HUES48 (cell line): ENCODE data around the gene WWTR1.

ENCODE experiments used
- H3K27ac ChIP-seq: one replicate; pipeline ENCODE4 v1.7.0; 2013; ENCODE audit warnings: low read depth, low read length, inconsistent platforms
- H3K27me3 ChIP-seq: 2 replicates; pipeline ENCODE4 v1.6.1; 2013; ENCODE audit warnings: mild to moderate bottlenecking, low read length; ENCODE audit not compliant: control insufficient read depth, insufficient read depth
- H3K36me3 ChIP-seq: 2 replicates; pipeline ENCODE4 v1.6.1; 2013; ENCODE audit warnings: low read length; ENCODE audit not compliant: control insufficient read depth, insufficient read depth
- H3K4me1 ChIP-seq: 2 replicates; pipeline ENCODE4 v1.6.1; 2013; ENCODE audit warnings: mild to moderate bottlenecking, low read length; ENCODE audit not compliant: control insufficient read depth, insufficient read depth
- H3K4me3 ChIP-seq: 2 replicates; pipeline ENCODE4 v1.5.1; 2013; ENCODE audit warnings: mild to moderate bottlenecking, low read depth, low read length
- H3K9ac ChIP-seq: 2 replicates; pipeline ENCODE4 v1.6.1; 2013; ENCODE audit warnings: mild to moderate bottlenecking, low read depth, low read length, moderate library complexity
- H3K9me3 ChIP-seq: 2 replicates; pipeline ENCODE4 v1.6.1; 2013; ENCODE audit warnings: low read length; ENCODE audit not compliant: control insufficient read depth, insufficient read depth

The WWTR1 gene

DNA sequence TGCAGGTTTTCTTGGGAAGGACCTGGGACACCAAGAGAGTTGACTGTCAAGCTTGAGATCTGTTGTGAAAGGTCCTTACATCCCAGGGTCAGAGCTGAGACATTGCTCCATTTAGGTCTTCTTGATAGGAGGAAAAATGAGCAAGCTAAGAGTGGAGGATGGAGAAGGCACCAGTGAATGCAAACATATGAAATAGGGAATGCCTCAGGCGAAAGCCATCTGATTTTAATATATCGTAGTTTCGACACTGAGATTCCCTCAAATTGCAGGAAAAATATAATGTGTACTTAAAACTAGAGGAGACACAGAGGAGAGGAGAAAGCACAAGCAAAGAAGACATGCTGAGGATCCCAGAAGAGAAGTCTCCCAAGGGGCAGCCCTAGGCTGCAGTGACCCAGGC is 97.8 kb downstream of the WWTR1 start:
- no peak overlapping the region for H3K27ac ChIP-seq
- peaks cover 33% of the 10 kb centered on the region for H3K4me1 ChIP-seq
- no peaks in the 10 kb centered on the region for H3K36me3 ChIP-seq
- H3K9me3 ChIP-seq, result no peaks in the 10 kb centered on the region
- no peak overlapping the region for H3K4me3 ChIP-seq
- no peak overlapping the region for H3K9ac ChIP-seq
- no peaks in the 10 kb centered on the region for H3K27me3 ChIP-seq

- Histone ChIP-seq H3K9ac (no peak overlapping the region), H3K36me3 (no peaks in the 10 kb centered on the region), H3K27me3 (no peaks in the 10 kb centered on the region), H3K4me1 (peaks cover 33% of the 10 kb centered on the region), H3K27ac (no peak overlapping the region), H3K4me3 (no peak overlapping the region), H3K9me3 (no peaks in the 10 kb centered on the region)
Measured at GRCh38 chr3:149559525-149559924, 98.3 kb downstream of the WWTR1 start.

GRCh38 chr3:149555927-149556326 is 101.9 kb downstream of the WWTR1 start:
- H3K9me3 ChIP-seq, result no peaks in the 10 kb centered on the region
- no peak overlapping the region for H3K27ac ChIP-seq
- H3K27me3 ChIP-seq, result no peaks in the 10 kb centered on the region
- no peak overlapping the region for H3K4me3 ChIP-seq
- H3K36me3 ChIP-seq, result no peaks in the 10 kb centered on the region
- peaks cover 22% of the 10 kb centered on the region; the same call in 1 of the 2 replicates for H3K4me1 ChIP-seq
- no peak overlapping the region for H3K9ac ChIP-seq

DNA sequence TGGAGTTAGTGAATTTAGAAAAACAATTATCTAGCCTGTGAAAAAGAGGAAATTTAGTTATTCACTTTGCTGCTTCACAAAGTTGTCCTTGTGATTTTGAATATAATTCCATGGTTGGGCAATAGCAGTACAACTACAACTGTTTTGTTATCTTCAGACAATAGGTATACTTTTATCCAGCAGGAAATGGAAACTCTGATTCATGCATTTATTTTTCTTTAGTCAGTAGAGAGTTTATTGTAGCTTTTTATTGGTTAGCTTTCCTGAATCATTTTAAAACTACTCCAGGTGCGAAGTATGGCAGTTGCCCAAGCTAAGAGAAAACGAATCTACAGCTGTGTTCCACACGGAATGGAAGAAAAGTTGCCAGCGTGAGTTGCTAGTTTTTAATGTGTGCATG is 103.0 kb downstream of the WWTR1 start:
- no peaks in the 10 kb centered on the region for H3K36me3 ChIP-seq
- peaks cover 22% of the 10 kb centered on the region; the same call in 1 of the 2 replicates for H3K4me1 ChIP-seq
- no peak overlapping the region for H3K9ac ChIP-seq
- H3K9me3 ChIP-seq, result no peaks in the 10 kb centered on the region
- no peak overlapping the region for H3K4me3 ChIP-seq
- H3K27ac ChIP-seq, result no peak overlapping the region
- H3K27me3 ChIP-seq, result no peaks in the 10 kb centered on the region

GRCh38 chr3:149553781-149554451 is 103.9 kb downstream of the WWTR1 start:
- Histone ChIP-seq H3K27ac (peak overlapping the region; percentile 32), H3K4me3 (no peak overlapping the region), H3K27me3 (no peaks in the 10 kb centered on the region), H3K9me3 (no peaks in the 10 kb centered on the region), H3K4me1 (peaks cover 22% of the 10 kb centered on the region; the same call in 1 of the 2 replicates), H3K36me3 (no peaks in the 10 kb centered on the region), H3K9ac (no peak overlapping the region)

DNA sequence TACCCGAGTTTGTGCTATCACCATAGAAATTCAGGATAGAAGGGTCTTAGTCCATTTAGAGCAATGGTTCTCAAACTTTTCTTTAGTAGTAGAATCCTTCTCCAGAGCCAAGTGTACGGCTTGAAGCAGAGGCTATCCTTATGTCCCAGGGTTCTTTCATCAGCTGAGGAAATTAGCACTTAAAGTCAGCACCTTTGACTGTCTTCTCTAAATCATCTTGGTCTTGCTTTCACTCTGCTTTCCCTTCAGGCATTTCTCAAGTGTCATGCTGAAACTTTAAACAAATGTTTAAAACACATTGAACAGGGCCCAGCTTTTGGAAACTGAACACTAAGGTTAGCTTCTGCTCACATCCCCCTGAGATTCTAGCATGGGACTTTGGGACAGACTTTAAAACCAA is 105.1 kb downstream of the WWTR1 start:
- no peaks in the 10 kb centered on the region for H3K36me3 ChIP-seq
- H3K9ac ChIP-seq, result no peak overlapping the region
- H3K27me3 ChIP-seq, result no peaks in the 10 kb centered on the region
- H3K9me3 ChIP-seq, result no peaks in the 10 kb centered on the region
- H3K4me3 ChIP-seq, result no peak overlapping the region
- peaks cover 34% of the 10 kb centered on the region for H3K4me1 ChIP-seq
- no peak overlapping the region for H3K27ac ChIP-seq

GRCh38 chr3:149551500-149551899 is 106.3 kb downstream of the WWTR1 start:
- no peak overlapping the region for H3K9ac ChIP-seq
- H3K4me1 ChIP-seq, result peaks cover 31% of the 10 kb centered on the region
- H3K27ac ChIP-seq, result no peak overlapping the region
- H3K4me3 ChIP-seq, result no peak overlapping the region
- no peaks in the 10 kb centered on the region for H3K36me3 ChIP-seq
- H3K27me3 ChIP-seq, result no peaks in the 10 kb centered on the region
- no peaks in the 10 kb centered on the region for H3K9me3 ChIP-seq

DNA sequence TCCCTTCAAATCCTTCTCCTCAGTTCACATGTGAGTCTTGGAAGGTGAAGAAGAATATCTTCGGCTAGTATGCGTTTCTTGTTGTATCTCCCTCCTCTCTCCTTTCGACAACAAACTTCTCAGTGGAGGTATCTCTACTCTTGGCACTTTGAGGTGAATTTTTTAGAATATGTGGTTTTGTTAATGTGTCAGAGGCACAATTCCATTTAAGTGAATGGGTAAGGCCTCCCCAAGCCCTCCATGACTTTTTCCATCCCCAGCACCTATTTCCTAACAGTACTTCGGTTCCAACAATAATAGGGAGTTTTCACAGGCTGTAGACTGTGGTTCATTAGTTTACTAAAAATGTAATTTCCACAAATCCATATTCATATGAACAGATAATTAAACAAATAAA is 109.2 kb downstream of the WWTR1 start:
- Histone ChIP-seq H3K36me3 (no peaks in the 10 kb centered on the region), H3K4me1 (peaks cover 13% of the 10 kb centered on the region), H3K9ac (no peak overlapping the region), H3K4me3 (no peak overlapping the region), H3K9me3 (no peaks in the 10 kb centered on the region), H3K27ac (no peak overlapping the region), H3K27me3 (no peaks in the 10 kb centered on the region)

DNA sequence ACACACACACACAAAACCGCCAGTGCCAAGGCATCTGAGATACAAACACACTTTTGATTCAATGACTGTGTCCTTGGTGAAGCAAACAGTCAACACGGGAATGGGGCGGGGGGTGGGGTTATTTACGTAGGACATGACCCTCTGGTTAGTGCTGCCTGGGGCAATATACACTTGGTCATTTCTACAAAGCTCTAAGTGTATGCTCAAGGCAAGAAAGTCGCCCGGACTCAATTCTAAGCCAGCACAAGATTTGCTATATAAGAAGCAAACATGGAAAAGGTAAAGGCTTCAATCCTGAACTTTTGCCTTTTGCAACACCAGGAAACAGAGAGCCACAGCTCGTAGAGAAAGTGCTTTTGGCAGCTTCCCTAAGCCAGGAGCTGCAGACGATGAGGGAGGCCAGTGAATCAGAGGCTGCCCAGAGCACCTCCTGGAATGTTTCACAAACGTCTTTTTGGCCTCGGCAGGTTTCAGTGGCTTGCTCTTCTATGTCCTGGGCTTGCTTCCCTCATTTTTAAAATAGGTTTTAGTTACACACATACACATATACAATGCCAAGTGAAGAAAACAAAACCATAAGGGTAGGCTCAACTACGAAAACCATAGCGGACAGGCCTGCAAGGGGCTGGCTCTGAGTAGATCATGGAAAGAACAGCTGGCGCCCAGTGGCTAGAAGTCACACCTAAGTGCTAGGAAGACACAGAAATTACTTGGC is 109.7 kb downstream of the WWTR1 start:
- no peaks in the 10 kb centered on the region for H3K36me3 ChIP-seq
- no peaks in the 10 kb centered on the region for H3K27me3 ChIP-seq
- no peaks in the 10 kb centered on the region for H3K9me3 ChIP-seq
- peaks cover 13% of the 10 kb centered on the region for H3K4me1 ChIP-seq
- no peak overlapping the region for H3K4me3 ChIP-seq
- no peak overlapping the region for H3K9ac ChIP-seq
- H3K27ac ChIP-seq, result peak overlapping the region; percentile 56

DNA sequence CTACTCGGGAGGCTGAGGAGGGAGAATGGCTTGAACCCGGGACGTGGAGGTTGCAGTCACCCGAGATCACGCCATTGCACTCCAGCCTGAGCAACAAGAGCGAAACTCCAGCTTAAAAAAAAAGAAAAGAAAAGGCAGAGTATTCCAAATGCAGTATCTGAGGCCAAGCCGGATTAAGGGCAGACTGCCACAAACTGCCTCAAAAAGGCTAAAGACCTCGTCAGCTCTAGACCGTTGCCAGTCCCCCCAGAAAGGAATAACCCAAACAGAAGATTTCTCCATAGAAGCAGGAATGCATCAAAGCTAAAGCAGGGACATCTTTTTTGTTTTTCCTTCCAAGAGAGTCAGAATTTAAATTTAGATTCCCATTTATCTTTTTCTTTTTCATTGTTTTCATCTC is 110.4 kb downstream of the WWTR1 start:
- Histone ChIP-seq H3K27ac (no peak overlapping the region), H3K27me3 (no peaks in the 10 kb centered on the region), H3K9me3 (no peaks in the 10 kb centered on the region), H3K36me3 (peaks cover under 1% of the 10 kb centered on the region; the same call in 1 of the 2 replicates), H3K4me3 (no peak overlapping the region), H3K9ac (no peak overlapping the region), H3K4me1 (peaks cover 15% of the 10 kb centered on the region)

GRCh38 chr3:149545049-149545448 is 112.8 kb downstream of the WWTR1 start:
- Histone ChIP-seq H3K4me1 (peaks cover 15% of the 10 kb centered on the region), H3K4me3 (no peak overlapping the region), H3K36me3 (peaks cover 11% of the 10 kb centered on the region; the same call in 1 of the 2 replicates)

More at GRCh38 chr3:149545049-149545448, 112.8 kb downstream of the WWTR1 start:
- Histone ChIP-seq H3K27me3 (no peaks in the 10 kb centered on the region), H3K9me3 (no peaks in the 10 kb centered on the region), H3K27ac (no peak overlapping the region), H3K9ac (no peak overlapping the region)
